Transverse colon (tissue), 4 donors: ENCODE measurements around the gene ATOH7. TPM values are rescaled to one million over a fixed set of nuclear protein-coding genes. Genes with fewer than 3 reads are reported as not detected.

Experiments
- DNase-seq: peaks from one replicate; pipeline ENCODE4 v3.0.0-alpha.2; 2019
- H3K27ac ChIP-seq, 4 donors: fragments of 200-600 bp; sonication (generic); 2 replicates each; pipeline ENCODE4 v1.5.1; 2016 to 2018; ENCODE audit warnings: inconsistent platforms in 4 of 4
- H3K27me3 ChIP-seq: fragments of 200-600 bp; sonication (generic); 2 replicates; pipeline ENCODE4 v1.5.1; 2017; ENCODE audit warnings: inconsistent platforms
- H3K36me3 ChIP-seq, 4 donors: fragments of 200-600 bp; sonication (generic); 2 replicates each; pipeline ENCODE4 v1.5.1; 2017 to 2019; ENCODE audit warnings: inconsistent platforms in 4 of 4
- H3K4me1 ChIP-seq, 4 donors: fragments of 200-600 bp; sonication (generic); 2 replicates each; pipeline ENCODE4 v1.5.1; 2017 to 2020; ENCODE audit warnings: inconsistent platforms in 4 of 4
- H3K4me3 ChIP-seq, 4 donors: fragments of 200-600 bp; sonication (generic); 1 replicate in 1 of 4; 2 replicates in 3 of 4; pipeline versions ENCODE4 v1.5.1 to v1.6.1; 2017 to 2019; ENCODE audit warnings: inconsistent platforms in 4 of 4
- H3K9me3 ChIP-seq, 2 donors: fragments of 200-600 bp; sonication (generic); 2 replicates each; pipeline ENCODE4 v1.5.1; 2017 to 2019; ENCODE audit warnings: inconsistent platforms in 2 of 2
- CTCF ChIP-seq, 5 experiments: fragments of 200-600 bp in 3 of 5; fragments of 450-650 bp in 2 of 5; sonication (generic) in 3 of 5; IDR thresholded peaks; 1 replicate in 2 of 5; 2 replicates in 3 of 5; pipeline ENCODE4 v1.5.1; 2016 to 2017; ENCODE audit warnings: antibody characterized with exemption in 5 of 5, inconsistent platforms in 3 of 5, mild to moderate bottlenecking in 2 of 5, moderate library complexity in 1 of 5
- EP300 ChIP-seq: sonication (generic); formaldehyde crosslinking; IDR thresholded peaks from one replicate; pipeline ENCODE4 v1.6.1; 2017; ENCODE audit warnings: antibody characterized with exemption, low read depth
- POLR2A ChIP-seq: fragments of 450-650 bp; IDR thresholded peaks from one replicate; pipeline ENCODE4 v1.6.1; 2016; ENCODE audit warnings: antibody characterized with exemption, mild to moderate bottlenecking, moderate library complexity
- POLR2AphosphoS5 ChIP-seq, 3 donors: sonication (generic); formaldehyde crosslinking; IDR thresholded peaks; one replicate each; pipeline ENCODE4 v1.6.1; 2016; ENCODE audit warnings: antibody characterized with exemption in 3 of 3
- WGBS, 2 donors: methylation state at CpG; one replicate each; pipeline ENCODE4 v1.1.5; 2018; ENCODE audit warnings: low coverage in 1 of 2; 5-methylcytosine and 5-hydroxymethylcytosine counted together
- in situ Hi-C, 4 donors: fragments of 200-750 bp; cut with MboI; loops; one replicate each; pipeline versions ENCODE4 v1.15.0 to v1.15.1; 2017; ENCODE audit warnings: low sequenced_read_pairs in 3 of 4, low pct_ligation_motif_present in 1 of 4, low pct_unique_long_range_greater_than_20kb in 1 of 4
- intact Hi-C: fragments of 100-400 bp; cut with DNase I; formaldehyde crosslinking; loops from one replicate; pipeline ENCODE4 v1.15.1; 2023; ENCODE audit warnings: low total_unique reads
- total RNA-seq, 4 donors: library from RNA; depleted of rRNA; stranded (reverse); fragments of >200 nt; gene quantifications; one replicate each; pipeline ENCODE4 v1.1.0, GENCODE V29; 2016

ATOH7 gene
- total RNA-seq, 4 donors from 2014 or later = 0.27 to 0.79 TPM; not detected in 2

- Histone ChIP-seq H3K27ac (no peak overlapping the region), H3K9me3 (no peaks in the 10 kb centered on the region), H3K27me3 (no peaks in the 10 kb centered on the region), H3K36me3 (no peaks in the 10 kb centered on the region), H3K4me3 (no peak overlapping the region), H3K4me1 (no peaks in the 10 kb centered on the region)
- in situ Hi-C loops (no loop called here), intact Hi-C loops (no loop called here)
- TF ChIP-seq CTCF (IDR thresholded peaks at IDR 0.05) (no peak), EP300 (no peak), POLR2AphosphoS5 (IDR thresholded peaks at IDR 0.05) (no peak), POLR2A (no peak)
- WGBS, 2 donors = 94 to 95% methylated on average over 4 to 5 of the region's 5 CpGs
- DNase-seq = no peak
Observed at GRCh38 chr10:68239069-68239468, 7.2 kb upstream of the ATOH7 start.

GRCh38 chr10:68238371-68238770 lies 6.5 kb upstream of the ATOH7 start:
- Histone ChIP-seq H3K4me1 (no peaks in the 10 kb centered on the region), H3K27ac (no peak overlapping the region), H3K4me3 (no peak overlapping the region), H3K9me3 (no peaks in the 10 kb centered on the region), H3K27me3 (no peaks in the 10 kb centered on the region), H3K36me3 (no peaks in the 10 kb centered on the region)
- intact Hi-C loops = no loop called here
- in situ Hi-C loops = no loop called here
- WGBS, 2 donors = 91% methylated on average over 6 of the region's 6 CpGs; no CpG with 5 or more reads in 1 of the 2 donors
- no peak for DNase-seq
- TF ChIP-seq EP300 = no peak

- Histone ChIP-seq H3K36me3 (no peaks in the 10 kb centered on the region), H3K9me3 (no peaks in the 10 kb centered on the region), H3K4me3 (no peak overlapping the region), H3K4me1 (no peaks in the 10 kb centered on the region), H3K27ac (no peak overlapping the region), H3K27me3 (no peaks in the 10 kb centered on the region)
- intact Hi-C loops (no loop called here), in situ Hi-C loops (no loop called here)
- TF ChIP-seq POLR2A = no peak
- TF ChIP-seq POLR2AphosphoS5 (IDR thresholded peaks at IDR 0.05) = no peak
- no peak for TF ChIP-seq CTCF (IDR thresholded peaks at IDR 0.05)
- TF ChIP-seq EP300 = no peak
- DNase-seq = no peak
- WGBS, 2 donors = 87 to 92% methylated on average over 3 of the region's 3 CpGs
Observed at GRCh38 chr10:68237173-68237572, 5.3 kb upstream of the ATOH7 start.

- intact Hi-C loops = no loop called here
- no peak overlapping the region for H3K27ac ChIP-seq
- H3K27me3 ChIP-seq = peaks cover 6% of the 10 kb centered on the region
- H3K9me3 ChIP-seq = no peaks in the 10 kb centered on the region
- in situ Hi-C loops = no loop called here
- peaks cover 4 to 10% (median 6%) of the 10 kb centered on the region in 4 donors for H3K4me1 ChIP-seq
- TF ChIP-seq POLR2A (no peak), EP300 (no peak), POLR2AphosphoS5 (IDR thresholded peaks at IDR 0.05) (no peak), CTCF (IDR thresholded peaks at IDR 0.05) (no peak)
- no peaks in the 10 kb centered on the region for H3K36me3 ChIP-seq
- no peak overlapping the region for H3K4me3 ChIP-seq
- no peak for DNase-seq
Observed at GRCh38 chr10:68235581-68235980, 3.7 kb upstream of the ATOH7 start.

- in situ Hi-C loops = no loop called here
- H3K9me3 ChIP-seq = no peaks in the 10 kb centered on the region
- TF ChIP-seq CTCF (IDR thresholded peaks at IDR 0.05) = no peak
- no peak for TF ChIP-seq POLR2AphosphoS5 (IDR thresholded peaks at IDR 0.05)
- TF ChIP-seq EP300 = no peak
- TF ChIP-seq POLR2A = no peak
- no peaks in the 10 kb centered on the region for H3K36me3 ChIP-seq
- H3K4me3 ChIP-seq = no peak overlapping the region
- H3K27me3 ChIP-seq = peaks cover 6% of the 10 kb centered on the region
- no peak for DNase-seq
- H3K4me1 ChIP-seq = peaks cover 5 to 12% (median 7%) of the 10 kb centered on the region in 4 donors
- H3K27ac ChIP-seq = no peak overlapping the region
- intact Hi-C loops = no loop called here
- 73 to 88% methylated on average over 2 of the region's 2 CpGs for WGBS, 2 donors
Observed at GRCh38 chr10:68235111-68235510, 3.2 kb upstream of the ATOH7 start.
